ENCODE data around the gene SRCIN1. TPM values are rescaled to one million over a fixed set of nuclear protein-coding genes. Genes with fewer than 3 reads are reported as not detected.

Gene SRCIN1
- total RNA-seq, 1 donor from 2014 or later = 3.5 TPM

GRCh38 chr17:38599398-38599856 lies 6.3 kb downstream of the SRCIN1 start:
- DNase-seq = no peak

GRCh38 chr17:38598995-38599394 lies 6.8 kb downstream of the SRCIN1 start:
- DNase-seq = no peak

- no peak for DNase-seq
Measured at GRCh38 chr17:38598536-38598935, 7.2 kb downstream of the SRCIN1 start.

- no peak for DNase-seq
Measured at GRCh38 chr17:38597375-38597774, 8.4 kb downstream of the SRCIN1 start.

- DNase-seq = no peak
Measured at GRCh38 chr17:38596651-38597050, 9.1 kb downstream of the SRCIN1 start.

- DNase-seq = no peak
Measured at GRCh38 chr17:38595892-38596291, 9.9 kb downstream of the SRCIN1 start.

GRCh38 chr17:38594152-38594551 lies 11.6 kb downstream of the SRCIN1 start:
- DNase-seq = no peak

DNA sequence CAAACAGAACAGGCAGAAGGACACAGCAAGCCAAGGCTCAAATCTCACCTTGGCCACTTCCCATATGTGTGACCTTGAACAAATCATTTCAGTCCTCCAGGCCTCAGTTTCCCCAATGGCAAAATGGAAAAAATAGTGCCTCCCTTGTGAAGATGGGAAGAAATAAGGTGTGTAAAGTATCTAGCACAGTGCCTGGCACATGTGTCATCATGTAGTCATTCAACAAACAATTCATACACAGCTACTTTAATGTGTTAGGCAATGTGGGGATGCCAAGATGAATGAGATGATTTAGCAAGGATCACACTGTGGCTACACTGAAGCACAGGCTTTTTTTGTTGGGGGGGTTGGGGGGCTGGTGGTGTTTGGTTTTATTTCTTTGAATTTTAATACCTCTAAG lies 13.3 kb downstream of the SRCIN1 start:
- no peak for DNase-seq

- DNase-seq = no peak
Measured at GRCh38 chr17:38591759-38592241, 14.0 kb downstream of the SRCIN1 start.

GRCh38 chr17:38590988-38591758 lies 14.6 kb downstream of the SRCIN1 start:
- DNase-seq = no peak

DNA sequence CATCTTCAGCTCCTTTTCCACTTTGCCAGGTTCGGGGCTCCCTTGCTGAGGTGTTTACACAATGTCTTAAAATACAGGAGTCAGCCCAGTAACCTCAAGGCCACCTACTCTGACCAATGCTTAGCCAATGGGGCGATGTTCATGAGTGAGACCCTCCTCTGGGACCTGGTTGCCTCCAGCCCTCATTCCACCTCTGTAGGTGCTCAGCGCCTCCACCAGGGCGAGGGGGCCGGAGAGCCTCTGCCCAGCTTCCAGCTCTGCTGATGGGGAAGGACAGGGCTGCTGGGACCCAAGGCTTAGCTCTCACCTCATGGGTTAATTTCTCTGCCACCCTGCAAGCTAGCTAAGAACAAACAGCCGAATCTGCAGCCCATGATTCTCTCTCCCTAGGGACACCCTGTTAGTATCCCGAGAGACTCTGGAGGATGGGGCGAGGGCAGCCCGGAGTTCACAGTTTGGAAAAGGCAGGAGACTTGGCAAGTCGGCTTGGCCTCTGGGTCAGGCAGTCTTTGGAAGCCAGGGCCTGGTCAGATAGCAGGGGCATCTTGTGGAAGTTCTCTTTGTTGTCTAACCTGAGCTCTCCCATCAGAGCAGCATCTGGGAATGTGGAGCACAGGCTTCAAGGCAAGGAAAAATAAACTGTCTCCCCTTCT lies 16.2 kb downstream of the SRCIN1 start:
- no peak for DNase-seq

DNA sequence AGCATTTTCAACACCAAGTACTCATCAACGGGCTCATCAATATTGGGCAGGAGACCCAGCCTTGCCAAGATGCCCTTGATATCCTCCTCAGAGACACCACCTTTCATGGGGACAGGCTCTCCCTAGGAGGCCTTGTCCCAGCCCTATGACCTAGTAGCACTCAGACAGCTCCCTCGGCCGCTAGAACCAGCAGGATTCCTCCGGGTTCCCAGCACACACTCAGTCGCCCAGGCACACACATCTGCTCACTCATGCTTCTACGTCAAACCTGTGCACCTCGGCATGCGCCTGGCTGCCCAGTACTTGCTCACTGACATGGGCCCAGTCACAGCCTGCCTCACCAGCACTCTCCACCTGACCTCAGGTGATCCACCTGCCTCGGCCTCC lies 17.0 kb downstream of the SRCIN1 start:
- DNase-seq = no peak

- DNase-seq = no peak
Measured at GRCh38 chr17:38587947-38588787, 17.6 kb downstream of the SRCIN1 start.

GRCh38 chr17:38587203-38587602 lies 18.5 kb downstream of the SRCIN1 start:
- DNase-seq = no peak

GRCh38 chr17:38586788-38587187 lies 19.0 kb downstream of the SRCIN1 start:
- DNase-seq = no peak

- DNase-seq = no peak
Measured at GRCh38 chr17:38585918-38586529, 19.7 kb downstream of the SRCIN1 start.

GRCh38 chr17:38585056-38585917 lies 20.5 kb downstream of the SRCIN1 start:
- DNase-seq = no peak

- DNase-seq = no peak
Measured at GRCh38 chr17:38584350-38584925, 21.3 kb downstream of the SRCIN1 start.

DNA sequence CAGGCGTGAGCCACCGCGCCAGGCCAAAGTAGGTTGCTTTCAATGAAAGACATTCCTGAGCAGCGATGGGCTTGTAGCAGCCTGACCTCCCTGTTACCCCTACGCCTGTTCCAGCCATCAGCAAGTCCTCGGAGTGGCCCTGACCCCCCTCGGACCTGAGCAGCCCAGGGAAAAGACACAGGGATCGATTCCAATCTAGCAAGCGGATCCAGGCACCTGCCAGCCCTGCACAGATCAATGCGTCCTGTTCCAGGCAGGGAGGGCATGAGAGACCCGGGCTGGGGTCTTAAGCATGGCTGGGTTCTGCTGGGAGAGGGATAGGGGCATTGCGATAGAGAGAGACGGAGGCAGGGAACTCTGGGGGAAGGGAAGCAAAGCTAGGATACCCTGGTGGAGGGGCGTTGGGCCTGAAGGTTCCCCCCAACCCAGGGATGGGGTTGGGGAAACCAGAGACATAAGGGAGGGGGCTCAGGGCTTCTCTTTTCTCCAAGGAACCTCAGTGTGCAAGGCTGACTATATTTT lies 21.9 kb downstream of the SRCIN1 start:
- DNase-seq = no peak

- DNase-seq = no peak
Measured at GRCh38 chr17:38583176-38583575, 22.6 kb downstream of the SRCIN1 start.

DNA sequence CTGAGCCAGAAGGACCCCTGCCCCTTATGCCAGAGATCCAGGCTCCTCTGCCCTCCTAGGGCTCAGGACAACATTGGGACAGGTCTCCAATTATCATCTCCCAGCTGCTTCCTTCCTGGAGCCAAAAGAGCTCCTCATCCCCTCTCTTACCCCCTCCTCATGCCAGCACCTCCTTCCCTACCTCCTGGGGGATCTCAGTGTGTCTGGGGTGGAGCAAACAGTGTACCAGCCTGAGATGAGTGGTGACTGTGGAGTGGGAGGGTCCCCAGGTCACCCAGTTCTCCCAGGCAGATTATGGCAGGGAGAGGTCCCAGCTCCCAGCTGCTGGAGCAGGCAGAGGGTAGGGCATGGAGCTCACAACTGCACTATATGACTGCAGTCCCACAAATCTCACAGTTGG lies 23.7 kb downstream of the SRCIN1 start:
- no peak for DNase-seq
